ENCODE results near the gene SLC29A4. TPM values are rescaled to one million over a fixed set of nuclear protein-coding genes. Genes with fewer than 3 reads are reported as not detected.

The SLC29A4 gene
- total RNA-seq, 1 donor, result 1.1 TPM

GRCh38 chr7:5295039-5296014, 12.6 kb downstream of the SLC29A4 start:
- no peak for TF ChIP-seq CTCF (IDR thresholded peaks at IDR 0.05; ENCODE audit: extremely low read depth, low read depth, low read length)
- H3K4me3 ChIP-seq (ENCODE audit: insufficient read depth, low read length), result no peak overlapping the region
- no peaks in the 10 kb centered on the region for H3K36me3 ChIP-seq (ENCODE audit: insufficient read depth, low read length)
- H2AFZ ChIP-seq (ENCODE audit: low read length), result no peak overlapping the region
- no peaks in the 10 kb centered on the region for H3K79me2 ChIP-seq (ENCODE audit: insufficient read depth, low read length)
- no peaks in the 10 kb centered on the region for H3K4me1 ChIP-seq (ENCODE audit: insufficient read depth, low read length)
- peaks cover 2% of the 10 kb centered on the region for H3K9me3 ChIP-seq (ENCODE audit: low read depth, low read length)
- no peak overlapping the region for H3K4me2 ChIP-seq (ENCODE audit: insufficient read depth, low read length)
- DNase-seq (ENCODE audit: insufficient read length, low spot score, missing footprints), result peak; percentile 88
- H4K20me1 ChIP-seq (ENCODE audit: insufficient read depth, low read length), result no peaks in the 10 kb centered on the region
- no peak overlapping the region for H3K27ac ChIP-seq (ENCODE audit: low read depth, low read length)
- no peaks in the 10 kb centered on the region for H3K27me3 ChIP-seq (ENCODE audit: insufficient read depth, low read length)

DNA sequence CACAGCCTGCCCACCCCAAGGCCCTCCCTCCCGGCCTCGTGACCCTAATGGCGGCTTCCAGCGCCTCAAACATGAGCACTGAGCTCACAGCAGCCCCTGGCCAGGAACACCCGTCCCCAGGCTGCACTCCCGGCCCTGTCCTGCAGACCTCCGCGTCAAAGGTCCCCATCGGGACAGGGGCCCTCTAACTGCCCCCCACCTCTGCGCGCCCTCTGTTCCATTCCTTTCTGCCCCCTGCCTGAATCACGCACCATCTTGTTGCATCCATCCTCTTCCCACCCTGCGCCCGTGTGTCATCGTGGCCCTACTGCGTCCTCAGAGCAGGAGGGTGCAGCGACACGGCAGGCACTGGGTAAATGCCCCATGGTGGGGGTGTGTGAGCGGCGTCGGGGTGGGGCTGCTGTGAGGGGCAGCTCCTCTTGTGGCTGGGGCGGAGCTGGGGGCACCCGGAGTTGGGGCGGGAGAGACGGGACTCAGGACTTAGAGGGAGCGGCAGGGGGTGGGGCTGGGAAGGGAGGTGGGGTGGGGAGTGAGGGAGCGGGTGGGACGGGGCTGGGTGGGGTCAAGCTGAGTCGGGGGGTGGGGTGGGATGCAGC, 13.4 kb downstream of the SLC29A4 start:
- Histone ChIP-seq H3K36me3 (ENCODE audit: insufficient read depth, low read length) (no peaks in the 10 kb centered on the region), H4K20me1 (ENCODE audit: insufficient read depth, low read length) (no peaks in the 10 kb centered on the region), H3K4me3 (ENCODE audit: insufficient read depth, low read length) (no peak overlapping the region), H3K27ac (ENCODE audit: low read depth, low read length) (no peak overlapping the region), H2AFZ (ENCODE audit: low read length) (no peak overlapping the region), H3K4me1 (ENCODE audit: insufficient read depth, low read length) (no peaks in the 10 kb centered on the region), H3K4me2 (ENCODE audit: insufficient read depth, low read length) (no peak overlapping the region), H3K27me3 (ENCODE audit: insufficient read depth, low read length) (no peaks in the 10 kb centered on the region), H3K79me2 (ENCODE audit: insufficient read depth, low read length) (no peaks in the 10 kb centered on the region), H3K9me3 (ENCODE audit: low read depth, low read length) (peaks cover 2% of the 10 kb centered on the region)
- TF ChIP-seq CTCF (IDR thresholded peaks at IDR 0.05; ENCODE audit: extremely low read depth, low read depth, low read length), result no peak
- DNase-seq (ENCODE audit: insufficient read length, low spot score, missing footprints), result no peak

- Histone ChIP-seq H3K4me1 (ENCODE audit: insufficient read depth, low read length) (no peaks in the 10 kb centered on the region), H3K79me2 (ENCODE audit: insufficient read depth, low read length) (no peaks in the 10 kb centered on the region), H3K36me3 (ENCODE audit: insufficient read depth, low read length) (no peaks in the 10 kb centered on the region), H3K4me3 (ENCODE audit: insufficient read depth, low read length) (no peak overlapping the region), H4K20me1 (ENCODE audit: insufficient read depth, low read length) (no peaks in the 10 kb centered on the region), H3K27me3 (ENCODE audit: insufficient read depth, low read length) (no peaks in the 10 kb centered on the region), H3K4me2 (ENCODE audit: insufficient read depth, low read length) (no peak overlapping the region), H2AFZ (ENCODE audit: low read length) (no peak overlapping the region), H3K27ac (ENCODE audit: low read depth, low read length) (no peak overlapping the region), H3K9me3 (ENCODE audit: low read depth, low read length) (peaks cover 2% of the 10 kb centered on the region)
- no peak for DNase-seq (ENCODE audit: insufficient read length, low spot score, missing footprints)
- no peak for TF ChIP-seq CTCF (IDR thresholded peaks at IDR 0.05; ENCODE audit: extremely low read depth, low read depth, low read length)
Measured at GRCh38 chr7:5296611-5297226, 14.0 kb downstream of the SLC29A4 start.

DNA sequence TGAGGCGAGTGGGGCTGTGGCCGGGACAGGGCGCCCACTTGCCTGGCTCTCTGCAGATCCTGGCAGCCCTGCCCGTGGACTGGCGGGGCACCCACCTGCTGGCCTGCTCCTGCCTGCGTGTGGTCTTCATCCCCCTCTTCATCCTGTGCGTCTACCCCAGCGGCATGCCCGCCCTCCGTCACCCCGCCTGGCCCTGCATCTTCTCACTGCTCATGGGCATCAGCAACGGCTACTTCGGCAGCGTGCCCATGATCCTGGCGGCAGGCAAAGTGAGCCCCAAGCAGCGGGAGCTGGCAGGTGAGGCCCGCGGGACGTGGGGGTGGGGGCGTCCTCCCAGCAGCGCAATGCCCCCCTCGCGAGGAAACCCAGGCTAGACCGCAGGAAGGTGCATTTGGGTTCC, 17.6 kb downstream of the SLC29A4 start:
- Histone ChIP-seq H2AFZ (ENCODE audit: low read length) (no peak overlapping the region), H3K4me2 (ENCODE audit: insufficient read depth, low read length) (no peak overlapping the region), H3K79me2 (ENCODE audit: insufficient read depth, low read length) (no peaks in the 10 kb centered on the region), H3K9me3 (ENCODE audit: low read depth, low read length) (no peaks in the 10 kb centered on the region), H3K4me3 (ENCODE audit: insufficient read depth, low read length) (no peak overlapping the region), H3K4me1 (ENCODE audit: insufficient read depth, low read length) (no peaks in the 10 kb centered on the region), H3K27me3 (ENCODE audit: insufficient read depth, low read length) (no peaks in the 10 kb centered on the region), H4K20me1 (ENCODE audit: insufficient read depth, low read length) (no peaks in the 10 kb centered on the region), H3K27ac (ENCODE audit: low read depth, low read length) (no peak overlapping the region), H3K36me3 (ENCODE audit: insufficient read depth, low read length) (no peaks in the 10 kb centered on the region)
- DNase-seq (ENCODE audit: insufficient read length, low spot score, missing footprints), result no peak
- TF ChIP-seq CTCF (IDR thresholded peaks at IDR 0.05; ENCODE audit: extremely low read depth, low read depth, low read length), result no peak

Measured in osteoblast (primary cell).